Stimulated activated CD8-positive, alpha-beta memory T cell treated with anti-CD3 and anti-CD28 coated beads, Interleukin-7, amount 100 ng/mL, for 4 hours (primary cell): Measurements from ENCODE around the gene ZC3HAV1.
"Not testable (repeated sequence)": the region's sequence is repeated elsewhere in the genome, so short reads cannot be mapped to it uniquely, and the experiment has no call there.

ENCODE experiments used
- DNase-seq, 2 donors: peaks; one replicate each; pipeline ENCODE4 v3.0.0-alpha.2; 2020; ENCODE audit warnings: low read depth in 2 of 2

Gene ZC3HAV1

GRCh38 chr7:139086454-139086853 lies 23.1 kb downstream of the ZC3HAV1 start:
- DNase-seq, result no peak

GRCh38 chr7:139084709-139085108 lies 24.8 kb downstream of the ZC3HAV1 start:
- no peak for DNase-seq

GRCh38 chr7:139081584-139081983 lies 27.9 kb downstream of the ZC3HAV1 start:
- DNase-seq, result no peak

- DNase-seq, result no peak
Observed at GRCh38 chr7:139080905-139081304, 28.6 kb downstream of the ZC3HAV1 start.

- DNase-seq, result no peak
Observed at GRCh38 chr7:139079861-139080260, 29.7 kb downstream of the ZC3HAV1 start.

- DNase-seq, result no peak
Observed at GRCh38 chr7:139078911-139079310, 30.6 kb downstream of the ZC3HAV1 start.

GRCh38 chr7:139078399-139078798 lies 31.1 kb downstream of the ZC3HAV1 start:
- no peak for DNase-seq

- not testable (repeated sequence) for DNase-seq
Observed at GRCh38 chr7:139077706-139078105, 31.8 kb downstream of the ZC3HAV1 start.

- no peak for DNase-seq
Observed at GRCh38 chr7:139075871-139076686, 33.4 kb downstream of the ZC3HAV1 start.

- peak; percentile 47 for DNase-seq
Observed at GRCh38 chr7:139075031-139075652, 34.4 kb downstream of the ZC3HAV1 start.

GRCh38 chr7:139072796-139073195 lies 36.7 kb downstream of the ZC3HAV1 start:
- DNase-seq, result no peak

GRCh38 chr7:139071680-139072079 lies 37.8 kb downstream of the ZC3HAV1 start:
- peak in 1 of 2 donors; percentile 15 for DNase-seq

- no peak for DNase-seq
Observed at GRCh38 chr7:139068544-139069399, 40.7 kb downstream of the ZC3HAV1 start.

GRCh38 chr7:139066315-139066714 lies 43.2 kb downstream of the ZC3HAV1 start:
- DNase-seq, result no peak

GRCh38 chr7:139065323-139065722 lies 44.2 kb downstream of the ZC3HAV1 start:
- no peak for DNase-seq

- no peak for DNase-seq
Observed at GRCh38 chr7:139061416-139061815, 48.1 kb downstream of the ZC3HAV1 start.

- DNase-seq, result no peak
Observed at GRCh38 chr7:139060695-139061237, 48.8 kb downstream of the ZC3HAV1 start.

- DNase-seq, result no peak
Observed at GRCh38 chr7:139059905-139060304, 49.6 kb downstream of the ZC3HAV1 start.

GRCh38 chr7:139058943-139059342 lies 50.6 kb downstream of the ZC3HAV1 start:
- no peak for DNase-seq

GRCh38 chr7:139055674-139056073 lies 53.8 kb downstream of the ZC3HAV1 start:
- DNase-seq, result no peak

- not testable (repeated sequence) for DNase-seq
Observed at GRCh38 chr7:139054656-139055055, 54.9 kb downstream of the ZC3HAV1 start.

- no peak for DNase-seq
Observed at GRCh38 chr7:139054101-139054500, 55.4 kb downstream of the ZC3HAV1 start.
